GM19372 (cell line): ENCODE measurements around the gene UBE2V1.
"Not testable (repeated sequence)": the region's sequence is repeated elsewhere in the genome, so short reads cannot be mapped to it uniquely, and the experiment has no call there.

Experiments used
- ATAC-seq: cut with Tn5 transposase; IDR thresholded peaks from one replicate; pipeline ENCODE4 v1.9.1; 2021; ENCODE audit warnings: mild to moderate bottlenecking, low read depth, moderate library complexity; ENCODE audit not compliant: unreplicated experiment

Gene UBE2V1

GRCh38 chr20:50068041-50068651, 44.8 kb downstream of the UBE2V1 start:
- ATAC-seq: no peak

DNA sequence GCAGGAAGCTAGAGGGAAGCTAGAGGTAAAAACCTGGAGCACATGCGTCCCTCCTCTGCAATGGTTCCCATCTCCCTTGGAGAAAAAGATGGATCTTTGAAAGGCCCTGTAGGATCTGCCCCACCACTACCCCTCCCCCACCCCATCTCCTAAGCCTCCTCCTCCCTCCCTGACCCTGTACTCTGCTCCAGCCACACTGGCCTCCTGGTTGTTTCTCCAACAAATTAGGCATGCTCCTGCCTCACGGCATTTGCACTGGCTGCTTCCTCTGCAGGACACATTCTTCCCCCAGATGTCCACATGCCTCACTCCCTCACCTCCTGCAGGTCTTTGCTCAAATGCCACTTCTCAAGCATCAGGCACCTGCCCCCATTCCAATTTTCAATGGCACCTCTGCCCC, 45.5 kb downstream of the UBE2V1 start:
- ATAC-seq: no peak

GRCh38 chr20:50067018-50067417, 45.9 kb downstream of the UBE2V1 start:
- no peak for ATAC-seq

- ATAC-seq: no peak
These were observed 46.7 kb downstream of the UBE2V1 start for GRCh38 chr20:50066161-50066834.

GRCh38 chr20:50065325-50065615, 47.7 kb downstream of the UBE2V1 start:
- no peak for ATAC-seq

DNA sequence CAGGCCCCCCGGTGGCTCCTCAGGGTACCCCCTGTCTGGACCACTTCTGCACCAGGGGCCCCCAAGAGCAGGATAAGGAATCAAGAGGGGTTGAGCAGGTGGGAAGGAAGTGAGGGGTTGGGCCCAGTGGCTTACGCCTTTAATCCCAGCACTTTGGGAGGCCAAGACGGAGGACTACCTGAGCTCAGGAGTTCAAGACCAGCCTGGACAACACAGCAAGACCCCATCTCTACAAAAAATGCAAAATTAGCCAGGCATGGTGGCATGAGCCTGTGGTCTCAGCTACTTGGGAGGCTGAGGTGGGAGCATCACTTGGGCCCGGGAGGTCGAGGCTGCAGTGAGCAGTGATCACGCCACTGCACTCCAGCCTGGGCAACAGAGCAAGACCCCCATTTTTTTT, 49.2 kb downstream of the UBE2V1 start:
- not testable (repeated sequence) for ATAC-seq

- ATAC-seq: no peak
These were observed 50.7 kb downstream of the UBE2V1 start for GRCh38 chr20:50062006-50062838.

- ATAC-seq: no peak
These were observed 51.6 kb downstream of the UBE2V1 start for GRCh38 chr20:50061151-50062005.

DNA sequence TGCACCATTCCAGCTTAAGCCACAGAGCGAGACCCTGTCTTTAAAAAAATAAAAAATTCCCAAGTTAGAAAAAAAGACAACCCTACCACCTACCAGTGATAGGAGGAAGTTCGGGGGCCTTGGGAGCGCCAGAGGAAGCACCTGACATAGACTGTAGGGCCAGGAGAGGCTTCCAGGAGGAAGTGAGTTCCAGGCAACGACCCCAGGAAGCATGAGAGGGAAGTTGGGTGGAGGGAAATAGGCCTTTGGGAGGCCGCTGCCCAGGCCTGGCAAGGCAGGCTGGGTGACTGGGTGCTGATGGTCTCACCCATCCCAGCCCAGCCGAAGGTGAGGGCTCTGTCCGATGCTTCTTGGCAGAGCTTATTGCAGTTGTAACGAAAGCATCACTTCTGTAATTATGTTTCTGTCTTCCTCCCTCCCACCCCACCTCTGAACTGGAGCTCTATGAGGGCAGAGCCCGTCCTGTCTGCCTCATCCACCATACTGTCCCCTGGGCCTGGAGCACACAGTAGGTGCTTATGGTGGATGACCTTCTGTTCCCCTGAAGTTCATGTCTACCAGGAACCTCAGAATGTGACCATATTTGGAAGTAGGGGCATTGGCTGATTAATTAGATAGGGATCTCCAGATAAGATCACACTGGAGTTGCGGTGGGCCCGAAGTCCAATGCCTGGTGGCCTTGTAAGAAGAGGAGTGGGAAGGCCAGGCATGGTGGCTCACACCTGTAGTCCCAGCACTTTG, 54.1 kb downstream of the UBE2V1 start:
- no peak for ATAC-seq

DNA sequence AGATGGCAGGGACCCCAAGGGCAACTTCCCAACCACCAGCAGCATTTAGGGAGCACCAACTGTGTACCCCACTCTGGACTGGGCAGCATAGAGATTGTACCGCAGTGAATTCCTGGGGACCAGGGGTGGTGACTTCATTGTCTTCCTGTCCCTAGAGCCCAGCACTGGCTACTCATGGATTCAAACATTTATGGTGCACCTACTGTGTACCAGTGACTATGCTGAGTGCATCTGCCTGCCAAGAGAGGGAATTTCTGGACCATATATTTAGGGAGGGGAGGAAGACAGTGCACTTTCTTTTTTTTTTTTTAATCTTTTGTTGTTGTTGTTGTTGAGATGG, 55.3 kb downstream of the UBE2V1 start:
- ATAC-seq: no peak

DNA sequence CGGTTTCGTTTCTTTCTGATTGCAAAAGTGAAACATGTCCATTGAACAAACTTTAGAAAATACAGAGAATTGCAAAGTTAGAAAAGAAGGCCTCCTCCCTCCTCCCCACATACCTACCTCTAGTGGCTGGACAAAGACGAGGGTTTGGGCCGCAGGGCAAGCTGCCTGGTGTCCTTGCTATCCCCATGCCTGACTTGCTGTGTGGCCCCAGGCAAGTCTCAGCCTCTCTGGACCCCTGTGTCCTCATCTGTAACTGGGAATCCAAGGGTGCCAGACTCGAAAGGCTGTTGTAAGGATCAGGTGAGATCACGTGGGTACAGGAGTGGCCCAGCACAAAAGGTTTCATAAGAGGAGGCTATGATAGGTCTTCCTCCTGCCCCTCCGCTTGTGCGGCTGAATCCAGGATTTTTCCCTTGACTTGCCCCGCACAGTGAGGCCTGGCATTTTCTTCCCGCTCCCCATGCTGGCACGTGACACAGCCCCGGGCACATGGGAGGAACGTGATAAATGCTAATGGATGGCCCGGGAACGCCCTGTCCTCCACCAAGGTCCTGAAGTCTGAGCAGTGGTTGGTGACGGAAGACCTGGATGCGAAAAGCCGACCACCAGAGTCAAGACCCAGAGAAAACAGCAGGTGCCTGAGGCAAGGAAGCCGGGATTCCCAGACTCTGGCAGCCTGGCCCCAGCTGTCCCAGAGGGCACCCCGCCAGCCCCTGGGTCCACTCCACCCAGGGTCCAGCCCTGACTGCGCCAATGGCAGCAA, 55.8 kb downstream of the UBE2V1 start:
- ATAC-seq: no peak

DNA sequence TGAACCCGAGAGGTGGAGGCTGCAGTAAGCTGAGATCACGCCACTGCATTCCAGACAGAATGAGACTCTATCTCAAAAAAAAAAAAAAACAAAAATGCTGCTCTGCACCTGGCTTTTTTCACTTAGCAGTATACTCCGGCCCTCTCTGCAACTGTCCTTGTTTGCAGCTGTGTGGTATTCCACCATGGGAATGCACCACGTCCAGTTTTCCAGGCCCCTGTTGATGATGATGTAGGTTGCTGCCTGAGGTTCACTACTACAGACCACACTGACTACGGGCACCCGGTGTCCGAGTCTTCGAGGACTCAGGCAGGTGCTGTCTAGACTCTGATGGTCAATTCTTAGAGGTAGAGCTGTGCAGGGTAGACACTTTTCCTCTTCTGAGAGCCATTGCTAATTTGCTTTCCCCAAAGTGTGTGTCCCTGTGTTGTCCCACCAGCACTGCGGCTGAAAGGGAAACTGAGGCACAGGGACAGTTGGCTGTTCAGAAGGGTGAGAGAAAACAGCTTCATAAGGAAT, 56.5 kb downstream of the UBE2V1 start:
- no peak for ATAC-seq

DNA sequence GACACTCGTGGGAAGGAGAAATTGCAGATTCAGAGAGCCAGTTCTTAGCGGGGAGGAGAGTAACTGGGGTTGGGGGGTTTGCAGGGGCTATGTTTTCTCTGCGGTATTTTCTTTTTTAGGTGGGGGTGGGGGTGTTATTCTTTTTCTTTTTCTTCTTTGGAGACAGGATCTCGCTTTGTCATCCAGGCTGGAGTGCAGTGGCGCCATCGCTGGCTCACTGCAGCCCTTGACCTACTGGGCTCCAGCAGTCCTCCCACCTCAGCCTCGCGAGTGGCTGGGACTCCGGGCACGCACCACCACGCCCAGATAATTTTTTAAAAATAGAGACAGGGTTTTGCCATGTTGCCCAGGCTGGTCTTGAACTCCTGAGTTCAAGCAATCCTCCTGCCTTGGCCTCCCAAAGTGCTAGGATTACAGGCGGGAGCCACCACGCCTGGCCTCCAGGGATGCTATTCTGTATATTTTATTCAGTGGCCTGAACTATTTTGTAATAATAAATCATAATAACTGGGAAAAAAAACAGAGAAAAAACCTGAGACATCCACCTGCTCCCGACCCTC, 57.3 kb downstream of the UBE2V1 start:
- no peak for ATAC-seq

DNA sequence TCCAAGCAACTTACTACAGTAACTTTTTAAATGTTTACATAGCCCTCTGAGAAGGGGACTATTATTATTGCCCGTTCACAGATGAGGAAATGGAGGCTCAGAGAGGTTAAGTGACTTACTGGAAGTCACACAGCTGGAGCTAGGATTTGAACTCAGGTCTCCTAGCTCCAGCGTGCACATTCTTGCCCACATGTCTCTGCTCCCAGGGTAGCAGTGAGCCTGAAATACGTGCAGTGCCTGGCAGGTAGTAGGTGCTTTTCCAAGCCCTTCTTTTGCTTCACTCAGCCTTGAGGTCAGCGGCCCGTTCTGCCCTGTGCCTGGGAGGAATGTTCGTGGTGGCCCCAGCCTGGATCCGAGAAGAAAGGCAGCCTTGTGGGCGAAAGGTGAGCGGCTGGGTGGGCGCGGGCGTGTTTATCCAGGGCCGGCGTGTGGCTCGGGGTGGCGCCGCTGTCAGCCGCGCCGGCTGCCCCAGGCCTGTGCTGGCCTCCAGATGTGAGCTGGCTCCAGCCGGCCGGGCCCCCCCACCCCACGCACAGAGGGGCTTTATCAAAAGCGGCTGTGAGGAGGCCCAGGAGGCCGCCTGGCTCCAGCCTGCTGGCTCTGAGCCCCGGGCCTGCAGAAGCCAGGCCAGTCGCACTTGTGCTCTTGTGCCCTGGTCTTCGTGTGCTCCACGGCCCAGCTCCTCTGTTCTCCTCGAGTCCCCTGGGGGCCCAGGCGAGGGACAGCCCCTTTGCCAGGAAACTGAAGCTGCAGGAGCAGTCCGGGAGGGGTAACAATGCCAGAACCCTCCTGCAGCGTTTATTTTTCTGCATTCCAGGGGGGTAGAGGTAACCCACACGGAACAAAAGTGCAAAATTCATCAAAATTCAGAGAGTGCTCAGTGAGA, 58.1 kb downstream of the UBE2V1 start:
- no peak for ATAC-seq

- ATAC-seq: no peak
These were observed 58.8 kb downstream of the UBE2V1 start for GRCh38 chr20:50054231-50054547.

GRCh38 chr20:50053362-50054230, 59.4 kb downstream of the UBE2V1 start:
- ATAC-seq: no peak
